ENCODE measurements around the gene RCAN2. TPM values are rescaled to one million over a fixed set of nuclear protein-coding genes. Genes with fewer than 3 reads are reported as not detected.

Gene RCAN2
- total RNA-seq, 2 experiments from 2014 or later = 4.3 to 5.4 TPM

- no peaks in the 10 kb centered on the region for H3K4me1 Mint-ChIP-seq (ENCODE audit: low read depth)
- H3K27ac Mint-ChIP-seq = no peak overlapping the region
- H3K27me3 Mint-ChIP-seq = no peaks in the 10 kb centered on the region
- intact Hi-C loops (cut with micrococcal nuclease) = no loop called here
- ChIA-PET POLR2A (no interaction called here), CTCF (no interaction called here)
- H3K4me3 Mint-ChIP-seq = no peak overlapping the region
- DNase-seq = no peak
- H3K36me3 Mint-ChIP-seq = no peaks in the 10 kb centered on the region
- no peaks in the 10 kb centered on the region for H3K9me3 Mint-ChIP-seq
These were observed 223.7 kb downstream of the RCAN2 start for GRCh38 chr6:46267515-46267914.

- Mint-ChIP-seq H3K27ac (no peak overlapping the region), H3K36me3 (no peaks in the 10 kb centered on the region), H3K27me3 (no peaks in the 10 kb centered on the region), H3K4me3 (no peak overlapping the region), H3K4me1 (ENCODE audit: low read depth) (no peaks in the 10 kb centered on the region), H3K9me3 (no peaks in the 10 kb centered on the region)
- intact Hi-C loops (cut with micrococcal nuclease) = no loop called here
- DNase-seq = no peak
- ChIA-PET CTCF (no interaction called here), POLR2A (no interaction called here)
These were observed 225.9 kb downstream of the RCAN2 start for GRCh38 chr6:46265373-46265772.

GRCh38 chr6:46263707-46264086 lies 227.6 kb downstream of the RCAN2 start:
- Mint-ChIP-seq H3K27ac (no peak overlapping the region), H3K9me3 (no peaks in the 10 kb centered on the region), H3K4me3 (no peak overlapping the region), H3K27me3 (no peaks in the 10 kb centered on the region), H3K4me1 (ENCODE audit: low read depth) (no peaks in the 10 kb centered on the region), H3K36me3 (no peaks in the 10 kb centered on the region)
- intact Hi-C loops (cut with micrococcal nuclease) = no loop called here
- POLR2A ChIA-PET = no interaction called here
- no peak for DNase-seq
- CTCF ChIA-PET = no interaction called here

GRCh38 chr6:46262928-46263706 lies 228.1 kb downstream of the RCAN2 start:
- Mint-ChIP-seq H3K4me1 (ENCODE audit: low read depth) (no peaks in the 10 kb centered on the region), H3K36me3 (no peaks in the 10 kb centered on the region), H3K27me3 (no peaks in the 10 kb centered on the region), H3K27ac (no peak overlapping the region), H3K9me3 (no peaks in the 10 kb centered on the region), H3K4me3 (no peak overlapping the region)
- no peak for DNase-seq
- POLR2A ChIA-PET = no interaction called here
- intact Hi-C loops (cut with micrococcal nuclease) = no loop called here
- CTCF ChIA-PET = no interaction called here

- CTCF ChIA-PET = interaction anchor here (0.9 to 1.0 kb wide), 2 partner anchors 38 to 328 kb away, joined by 3 read pairs; no protein-coding TSS in a partner anchor
- no peaks in the 10 kb centered on the region for H3K4me1 Mint-ChIP-seq (ENCODE audit: low read depth)
- no peak for DNase-seq
- intact Hi-C loops (cut with micrococcal nuclease) = no loop called here
- no peak overlapping the region for H3K27ac Mint-ChIP-seq
- H3K4me3 Mint-ChIP-seq = no peak overlapping the region
- no peaks in the 10 kb centered on the region for H3K9me3 Mint-ChIP-seq
- H3K27me3 Mint-ChIP-seq = no peaks in the 10 kb centered on the region
- POLR2A ChIA-PET = no interaction called here
- no peaks in the 10 kb centered on the region for H3K36me3 Mint-ChIP-seq
These were observed 233.0 kb downstream of the RCAN2 start for GRCh38 chr6:46258249-46258648.

- Mint-ChIP-seq H3K27ac (no peak overlapping the region), H3K9me3 (no peaks in the 10 kb centered on the region), H3K4me3 (no peak overlapping the region), H3K27me3 (no peaks in the 10 kb centered on the region), H3K36me3 (no peaks in the 10 kb centered on the region), H3K4me1 (ENCODE audit: low read depth) (no peaks in the 10 kb centered on the region)
- ChIA-PET POLR2A (no interaction called here), CTCF (no interaction called here)
- DNase-seq = no peak
- intact Hi-C loops (cut with micrococcal nuclease) = no loop called here
These were observed 235.7 kb downstream of the RCAN2 start for GRCh38 chr6:46255528-46255927.

GRCh38 chr6:46254946-46255345 lies 236.3 kb downstream of the RCAN2 start:
- POLR2A ChIA-PET = no interaction called here
- Mint-ChIP-seq H3K36me3 (no peaks in the 10 kb centered on the region), H3K27ac (no peak overlapping the region), H3K9me3 (no peaks in the 10 kb centered on the region), H3K27me3 (peaks cover 2% of the 10 kb centered on the region), H3K4me1 (ENCODE audit: low read depth) (no peaks in the 10 kb centered on the region), H3K4me3 (no peak overlapping the region)
- DNase-seq = no peak
- CTCF ChIA-PET = no interaction called here
- intact Hi-C loops (cut with micrococcal nuclease) = no loop called here

- Mint-ChIP-seq H3K36me3 (no peaks in the 10 kb centered on the region), H3K9me3 (no peaks in the 10 kb centered on the region), H3K4me3 (no peak overlapping the region), H3K4me1 (ENCODE audit: low read depth) (no peaks in the 10 kb centered on the region), H3K27ac (no peak overlapping the region), H3K27me3 (peaks cover 2% of the 10 kb centered on the region)
- no peak for DNase-seq
- ChIA-PET POLR2A (no interaction called here), CTCF (no interaction called here)
- intact Hi-C loops (cut with micrococcal nuclease) = no loop called here
These were observed 236.9 kb downstream of the RCAN2 start for GRCh38 chr6:46254331-46254730.

- DNase-seq = no peak
- peaks cover 3% of the 10 kb centered on the region for H3K27me3 Mint-ChIP-seq
- ChIA-PET CTCF (no interaction called here), POLR2A (no interaction called here)
- no peaks in the 10 kb centered on the region for H3K36me3 Mint-ChIP-seq
- intact Hi-C loops (cut with micrococcal nuclease) = no loop called here
- no peaks in the 10 kb centered on the region for H3K4me1 Mint-ChIP-seq (ENCODE audit: low read depth)
- no peaks in the 10 kb centered on the region for H3K9me3 Mint-ChIP-seq
- H3K4me3 Mint-ChIP-seq = no peak overlapping the region
- no peak overlapping the region for H3K27ac Mint-ChIP-seq
These were observed 239.5 kb downstream of the RCAN2 start for GRCh38 chr6:46251583-46252339.

GRCh38 chr6:46248143-46248542 lies 243.1 kb downstream of the RCAN2 start:
- intact Hi-C loops (cut with micrococcal nuclease) = no loop called here
- CTCF ChIA-PET = interaction anchor here (0.6 to 1.2 kb wide), 2 partner anchors 145 to 158 kb away, joined by 3 to 4 read pairs; no protein-coding TSS in a partner anchor
- H3K4me1 Mint-ChIP-seq (ENCODE audit: low read depth) = no peaks in the 10 kb centered on the region
- H3K4me3 Mint-ChIP-seq = no peak overlapping the region
- H3K36me3 Mint-ChIP-seq = no peaks in the 10 kb centered on the region
- peaks cover 3% of the 10 kb centered on the region for H3K27me3 Mint-ChIP-seq
- H3K27ac Mint-ChIP-seq = no peak overlapping the region
- no peak for DNase-seq
- POLR2A ChIA-PET = no interaction called here
- no peaks in the 10 kb centered on the region for H3K9me3 Mint-ChIP-seq

- DNase-seq = no peak
- H3K27ac Mint-ChIP-seq = no peak overlapping the region
- POLR2A ChIA-PET = interaction anchor here (0.6 kb wide), 1 partner anchor 108 kb away, joined by 3 read pairs; no protein-coding TSS in a partner anchor
- H3K27me3 Mint-ChIP-seq = peaks cover 3% of the 10 kb centered on the region
- intact Hi-C loops (cut with micrococcal nuclease) = no loop called here
- CTCF ChIA-PET = no interaction called here
- H3K4me3 Mint-ChIP-seq = no peak overlapping the region
- H3K4me1 Mint-ChIP-seq (ENCODE audit: low read depth) = no peaks in the 10 kb centered on the region
- no peaks in the 10 kb centered on the region for H3K9me3 Mint-ChIP-seq
- no peaks in the 10 kb centered on the region for H3K36me3 Mint-ChIP-seq
These were observed 244.5 kb downstream of the RCAN2 start for GRCh38 chr6:46246727-46247126.

GRCh38 chr6:46246081-46246480 lies 245.2 kb downstream of the RCAN2 start:
- Mint-ChIP-seq H3K36me3 (no peaks in the 10 kb centered on the region), H3K4me1 (ENCODE audit: low read depth) (no peaks in the 10 kb centered on the region), H3K27ac (no peak overlapping the region), H3K27me3 (peaks cover 3% of the 10 kb centered on the region), H3K9me3 (no peaks in the 10 kb centered on the region), H3K4me3 (no peak overlapping the region)
- intact Hi-C loops (cut with micrococcal nuclease) = no loop called here
- CTCF ChIA-PET = no interaction called here
- DNase-seq = no peak
- POLR2A ChIA-PET = no interaction called here

GRCh38 chr6:46244670-46245069 lies 246.6 kb downstream of the RCAN2 start:
- peaks cover 1% of the 10 kb centered on the region for H3K27me3 Mint-ChIP-seq
- no peaks in the 10 kb centered on the region for H3K4me1 Mint-ChIP-seq (ENCODE audit: low read depth)
- ChIA-PET CTCF (interaction anchor here (1.1 to 1.7 kb wide), 2 partner anchors 23 to 24 kb away, joined by 3 to 5 read pairs; no protein-coding TSS in a partner anchor), POLR2A (no interaction called here)
- DNase-seq = no peak
- H3K9me3 Mint-ChIP-seq = no peaks in the 10 kb centered on the region
- intact Hi-C loops (cut with micrococcal nuclease) = no loop called here
- no peaks in the 10 kb centered on the region for H3K36me3 Mint-ChIP-seq
- no peak overlapping the region for H3K4me3 Mint-ChIP-seq
- H3K27ac Mint-ChIP-seq = no peak overlapping the region

Measured in activated CD4-positive, alpha-beta memory T cell treated with anti-CD3 and anti-CD28 coated beads for 36 hours (primary cell).